OCI-LY3 (cell line): ENCODE data around the gene TRIM47.

ENCODE experiments used
- CTCF ChIP-seq: fragments of 200-600, 300-600 bp; sonication (generic); IDR thresholded peaks from 2 replicates; pipeline ENCODE4 v1.5.1; 2014; ENCODE audit warnings: antibody characterized with exemption, low read length, low read depth
- EZH2phosphoT487 ChIP-seq: fragments of 200-600 bp; shearing (Covaris generic); IDR thresholded peaks from 2 replicates; pipeline ENCODE4 v1.6.1; 2018; ENCODE audit warnings: antibody characterized with exemption, mixed run types, low read depth

- TF ChIP-seq CTCF (peak; percentile 84), EZH2phosphoT487 (no peak)
Observed at GRCh38 chr17:75904749-75905521, 26.6 kb upstream of the TRIM47 start, which contains the start of gene MRPL38.
